Globus pallidus (tissue), 1 donor: ENCODE results near the gene SNAP23.

ENCODE experiments used
- DNase-seq: peaks from one replicate; pipeline ENCODE4 v3.0.0-alpha.2; 2015; ENCODE audit warnings: low spot score

Gene SNAP23

DNA sequence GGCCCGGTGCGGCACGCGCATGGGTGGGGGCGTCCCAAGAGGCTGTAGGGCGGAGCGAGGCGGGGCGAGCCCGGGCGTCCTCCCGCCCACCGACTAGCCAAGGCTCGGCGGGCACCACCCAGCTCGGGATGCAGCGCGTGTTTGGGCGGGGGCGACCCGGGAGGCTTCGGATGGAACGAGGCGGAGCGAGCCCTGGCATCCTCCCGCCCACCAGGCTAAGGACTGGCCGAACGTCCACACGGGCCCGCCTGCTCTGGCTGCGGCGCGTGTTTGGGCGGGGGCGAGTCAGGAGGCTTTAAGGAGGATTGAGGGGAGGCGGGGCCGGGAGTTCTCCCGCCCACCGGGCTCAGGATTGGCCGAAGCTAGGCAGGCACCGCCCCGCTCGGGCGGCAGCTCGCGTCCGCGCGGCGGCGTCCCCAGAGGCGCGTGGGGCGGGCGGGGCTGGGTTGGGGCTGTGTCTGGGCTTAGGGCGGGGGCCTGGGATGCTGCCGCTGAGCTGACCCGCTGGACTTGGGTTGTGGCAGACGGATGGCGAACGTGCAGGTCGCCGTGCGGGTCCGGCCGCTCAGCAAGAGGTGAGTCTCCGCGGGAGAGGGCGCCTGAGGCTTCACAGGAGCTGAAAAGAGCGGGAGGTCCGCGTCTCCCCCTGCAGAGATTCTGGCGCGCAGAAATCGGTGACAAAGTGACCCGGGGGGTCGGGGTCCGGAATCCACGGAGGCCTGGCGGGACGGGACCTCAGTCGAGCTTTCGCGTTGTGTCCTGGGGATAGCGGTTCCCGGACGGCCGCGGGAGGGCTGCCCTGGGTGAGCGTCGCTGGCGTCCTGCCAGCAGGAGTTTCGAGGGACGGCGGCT, 80.0 kb downstream of the SNAP23 start, which contains the start of gene STARD9:
Gene STARD9, plus strand, starts transcription at position 419 of the 852 bp plus-strand sequence. Its CDS starts 110 bp downstream, at position 529.
- peak; percentile 99 for DNase-seq

DNA sequence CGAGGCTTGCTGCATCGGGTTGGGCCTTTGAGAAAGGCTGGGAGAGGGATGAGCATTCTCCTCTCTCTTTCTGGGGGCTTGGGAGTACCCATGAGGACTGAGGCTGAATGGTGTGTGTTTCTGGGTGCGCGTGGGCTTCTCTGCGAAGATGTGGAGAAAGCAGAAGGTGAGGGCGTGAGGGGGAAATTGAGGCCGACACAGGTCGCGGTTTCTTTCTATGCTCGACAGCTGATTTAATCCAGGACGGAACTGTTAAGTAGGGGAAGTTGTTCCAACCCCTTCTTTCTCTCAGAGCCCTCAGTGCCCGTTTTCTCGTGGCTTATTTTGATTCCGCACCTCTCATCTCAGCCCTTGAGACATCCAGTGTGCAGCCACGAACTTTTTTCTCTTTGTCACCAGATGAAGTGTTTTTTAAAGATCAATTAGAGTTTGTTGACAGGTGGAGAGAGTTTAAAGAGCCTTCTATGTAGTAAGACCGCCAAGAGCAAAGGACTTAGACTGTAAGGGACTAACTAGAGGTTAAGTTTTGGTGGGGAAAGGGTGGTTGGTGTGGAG, 80.7 kb downstream of the SNAP23 start:
- DNase-seq = no peak

DNA sequence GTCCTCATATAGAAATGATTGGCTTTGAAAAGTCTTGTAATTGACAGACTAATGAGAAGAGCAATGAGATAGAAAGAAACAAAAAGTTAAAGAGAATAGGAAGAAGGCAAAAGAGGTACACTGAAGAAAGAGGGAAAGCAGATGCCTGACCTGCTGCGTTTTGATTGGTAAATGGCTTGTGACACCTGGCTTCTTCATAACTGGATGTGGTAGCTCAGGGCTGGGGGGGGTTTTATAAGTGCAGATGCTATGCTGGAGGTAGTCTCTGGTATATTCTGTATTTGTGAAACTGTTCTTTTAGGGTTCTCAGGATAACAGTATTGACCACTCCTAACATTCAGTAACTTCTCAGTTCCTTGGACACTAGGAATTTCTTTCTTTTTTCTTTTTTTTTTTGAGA, 81.3 kb downstream of the SNAP23 start:
- no peak for DNase-seq

DNA sequence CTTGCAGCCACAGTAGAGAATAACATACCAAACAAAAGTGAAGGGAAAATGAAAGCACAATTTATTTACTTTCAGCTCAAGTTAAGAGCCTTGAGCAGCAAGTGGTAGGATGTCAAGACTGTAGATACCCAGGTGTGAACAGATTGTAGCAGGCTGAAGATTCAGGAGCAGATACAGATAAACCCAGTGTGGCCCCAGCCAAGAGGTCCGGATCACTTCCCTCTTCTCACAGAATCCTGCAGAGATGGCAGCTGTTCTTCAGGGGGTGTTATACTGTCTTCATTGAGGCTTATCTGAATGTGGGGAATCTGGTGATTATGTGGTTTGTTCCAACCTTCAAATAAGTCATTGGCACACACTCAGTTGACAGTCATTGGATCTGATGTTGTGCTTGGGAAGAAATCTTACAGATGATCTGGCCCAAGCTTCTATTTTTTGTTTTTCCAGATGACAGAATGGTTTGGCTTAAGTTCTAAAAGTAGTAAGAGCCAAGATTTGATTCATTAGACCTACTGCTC, 82.1 kb downstream of the SNAP23 start:
- DNase-seq = no peak

DNA sequence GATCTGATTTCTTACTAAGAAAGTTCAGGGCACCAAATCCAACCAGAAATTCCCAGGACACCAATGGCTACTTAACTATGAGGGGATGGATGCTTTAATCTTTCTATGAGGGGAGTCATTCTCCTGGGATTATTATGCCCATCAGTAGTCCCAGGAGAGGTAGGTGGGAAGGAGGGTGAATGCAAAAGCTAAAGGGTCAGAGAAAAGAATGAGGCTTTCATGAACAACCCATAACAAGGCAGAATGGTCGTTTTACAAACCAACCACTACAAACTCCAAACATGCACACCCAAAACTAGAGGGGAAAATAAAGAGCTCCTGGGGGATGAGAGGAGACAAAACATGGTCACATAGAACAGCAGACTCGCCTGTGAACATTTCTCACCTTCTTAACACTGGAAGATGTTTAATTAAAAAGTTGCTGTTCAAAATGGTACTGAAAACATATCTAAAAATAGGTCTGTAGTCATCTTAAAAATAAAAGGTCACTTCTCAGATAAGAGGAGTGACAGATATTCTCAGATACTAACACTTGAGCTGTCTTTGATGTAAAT, 83.6 kb downstream of the SNAP23 start:
- DNase-seq = no peak

DNA sequence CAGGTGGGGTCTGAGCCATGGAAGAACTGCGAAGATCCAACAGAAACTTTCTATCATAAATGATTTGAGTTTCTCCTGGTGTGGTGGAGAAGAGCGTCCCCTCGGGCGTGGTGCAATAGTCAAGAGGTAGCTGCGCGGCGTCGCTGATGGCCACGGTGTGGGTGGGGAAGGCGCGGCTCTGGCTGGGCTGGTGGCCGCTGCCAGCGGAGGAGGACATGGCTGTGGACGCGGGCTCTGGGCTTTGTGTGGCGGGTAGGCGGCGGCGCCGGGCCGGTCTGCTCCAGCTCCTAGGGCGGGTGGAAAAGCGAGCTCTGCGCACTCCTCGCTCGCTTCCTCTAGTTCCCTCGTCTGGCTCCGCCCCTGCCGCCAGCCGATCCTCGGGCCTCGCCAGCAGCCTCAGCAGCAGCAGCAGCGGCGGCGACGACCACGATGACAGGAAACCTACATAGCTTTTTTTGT, 85.9 kb downstream of the SNAP23 start:
- DNase-seq = peak; percentile 91
